ENCODE data around the gene KIF18B. TPM values are rescaled to one million over a fixed set of nuclear protein-coding genes. Genes with fewer than 3 reads are reported as not detected.

Gene KIF18B
- total and polyA plus RNA-seq, 2 of the 8 experiments (the other 6 are each of a cell fraction or from before 2014, with no cell fraction given) = 39.0 to 59.4 TPM

- TF ChIP-seq CTCF (IDR thresholded peaks at IDR 0.05; ENCODE audit: control extremely low read depth in 1 of 3, insufficient read depth in 1 of 3, low read depth in 1 of 3, low read length in 3 of 3) (no peak), TEAD4 (IDR thresholded peaks at IDR 0.05; ENCODE audit: low read depth, low read length) (no peak), SUZ12 (IDR thresholded peaks at IDR 0.05; ENCODE audit: low read length) (no peak), SIRT6 (IDR thresholded peaks at IDR 0.05; ENCODE audit: low read length) (no peak), KDM5A (IDR thresholded peaks at IDR 0.05; ENCODE audit: low read length) (no peak), CHD7 (IDR thresholded peaks at IDR 0.05; ENCODE audit: insufficient replicate concordance, low read length) (no peak)
Observed at GRCh38 chr17:44931376-44931775, 16.2 kb downstream of the KIF18B start (continued).
